Activated T-cell treated with anti-CD3 and anti-CD28 coated beads, Interleukin-2, amount 50 U/mL, for 72 hours (primary cell): Measurements from ENCODE around the gene ZNF821. TPM values are rescaled to one million over a fixed set of nuclear protein-coding genes. Genes with fewer than 3 reads are reported as not detected.
"Not testable (repeated sequence)": the region's sequence is repeated elsewhere in the genome, so short reads cannot be mapped to it uniquely, and the experiment has no call there.

Source experiments
- ATAC-seq, 2 donors: fragments of 150-1000 bp; cut with Tn5 transposase; replicated peaks in 1 of 2; 2 replicates each; pipeline ENCODE4 v1.10.0; 2021; ENCODE audit warnings: moderate library complexity in 2 of 2, mild to moderate bottlenecking in 1 of 2
- DNase-seq, 2 donors: peaks; one replicate each; pipeline ENCODE4 v3.0.0; 2021 to 2022; ENCODE audit warnings: mixed read lengths in 1 of 2
- H3K27ac Mint-ChIP-seq: one replicate; pipeline ENCODE4 v1.8.0; 2022; ENCODE audit warnings: mild to moderate bottlenecking, moderate library complexity, mixed read lengths
- H3K27me3 Mint-ChIP-seq: one replicate; pipeline ENCODE4 v1.8.0; 2022; ENCODE audit warnings: low read depth, mixed read lengths
- H3K36me3 Mint-ChIP-seq, 2 donors: one replicate each; pipeline ENCODE4 v1.8.0; 2022; ENCODE audit warnings: mixed read lengths in 2 of 2, mild to moderate bottlenecking in 1 of 2; ENCODE audit not compliant: insufficient read depth in 2 of 2
- H3K4me1 Mint-ChIP-seq: one replicate; pipeline ENCODE4 v1.8.0; 2022; ENCODE audit warnings: low read depth, mixed read lengths
- H3K4me3 Mint-ChIP-seq, 2 donors: one replicate each; pipeline ENCODE4 v1.8.0; 2022; ENCODE audit warnings: mild to moderate bottlenecking in 2 of 2, mixed read lengths in 2 of 2, moderate library complexity in 2 of 2
- H3K9me3 Mint-ChIP-seq, 2 donors: one replicate each; pipeline ENCODE4 v1.8.0; 2022; ENCODE audit warnings: mixed read lengths in 2 of 2
- total RNA-seq, 2 donors: library from RNA; stranded (reverse); gene quantifications; one replicate each; pipeline ENCODE4 v1.2.3, GENCODE V29; 2022

The ZNF821 gene
- total RNA-seq, 2 donors from 2014 or later: 12.7 to 15.4 TPM

DNA sequence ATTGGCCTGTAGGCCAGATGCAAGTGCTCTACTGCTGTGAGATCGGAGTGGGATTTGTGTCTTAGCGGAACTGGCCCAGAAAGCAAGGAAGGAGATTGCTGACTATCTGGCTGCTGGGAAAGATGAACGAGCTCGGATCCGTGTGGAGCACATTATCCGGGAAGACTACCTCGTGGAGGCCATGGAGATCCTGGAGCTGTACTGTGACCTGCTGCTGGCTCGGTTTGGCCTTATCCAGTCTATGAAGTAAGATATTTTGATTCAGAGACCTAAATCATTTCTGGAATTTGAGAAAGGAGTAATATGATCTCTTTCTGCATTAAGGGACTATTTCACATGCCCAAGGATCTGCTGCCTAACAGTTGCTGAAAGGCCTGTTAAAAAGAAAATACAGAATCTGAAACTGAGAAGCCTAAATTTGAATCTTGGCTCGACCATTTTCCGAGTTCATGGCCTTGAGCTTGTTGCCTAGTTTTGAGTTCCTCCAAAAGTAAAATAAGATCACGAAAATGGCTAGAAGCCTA, 32.5 kb upstream of the ZNF821 start:
- H3K27me3 Mint-ChIP-seq: no peaks in the 10 kb centered on the region
- H3K36me3 Mint-ChIP-seq: peaks cover 26 to 60% of the 10 kb centered on the region in 2 donors
- no peak overlapping the region for H3K27ac Mint-ChIP-seq
- peaks cover 43% of the 10 kb centered on the region for H3K4me1 Mint-ChIP-seq
- no peak overlapping the region for H3K4me3 Mint-ChIP-seq
- DNase-seq (no peak), ATAC-seq (no peak)
- no peaks in the 10 kb centered on the region for H3K9me3 Mint-ChIP-seq

DNA sequence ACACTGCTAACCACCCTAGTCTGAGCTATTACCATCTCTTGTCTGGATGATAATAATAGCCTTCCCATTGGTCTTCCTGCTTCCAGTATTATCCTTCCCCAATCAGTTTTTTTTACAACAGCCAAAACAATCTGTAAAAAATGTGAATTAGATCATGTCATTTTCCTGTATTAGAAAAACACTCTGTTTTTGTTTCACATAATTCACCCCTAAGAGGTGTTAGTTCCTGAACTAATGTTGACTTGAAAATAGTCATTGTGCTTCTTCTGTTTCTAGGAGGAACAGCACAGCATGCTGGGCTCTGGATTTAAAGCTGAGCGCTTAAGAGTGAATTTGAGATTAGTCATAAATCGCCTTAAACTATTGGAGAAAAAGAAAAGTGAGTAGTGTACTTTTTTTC, 31.4 kb upstream of the ZNF821 start:
- Mint-ChIP-seq H3K4me1 (peaks cover 45% of the 10 kb centered on the region), H3K27ac (peak overlapping the region; percentile 95), H3K9me3 (no peaks in the 10 kb centered on the region), H3K4me3 (no peak overlapping the region), H3K27me3 (no peaks in the 10 kb centered on the region), H3K36me3 (peaks cover 20 to 50% of the 10 kb centered on the region in 2 donors)
- ATAC-seq (no peak), DNase-seq (no peak)

DNA sequence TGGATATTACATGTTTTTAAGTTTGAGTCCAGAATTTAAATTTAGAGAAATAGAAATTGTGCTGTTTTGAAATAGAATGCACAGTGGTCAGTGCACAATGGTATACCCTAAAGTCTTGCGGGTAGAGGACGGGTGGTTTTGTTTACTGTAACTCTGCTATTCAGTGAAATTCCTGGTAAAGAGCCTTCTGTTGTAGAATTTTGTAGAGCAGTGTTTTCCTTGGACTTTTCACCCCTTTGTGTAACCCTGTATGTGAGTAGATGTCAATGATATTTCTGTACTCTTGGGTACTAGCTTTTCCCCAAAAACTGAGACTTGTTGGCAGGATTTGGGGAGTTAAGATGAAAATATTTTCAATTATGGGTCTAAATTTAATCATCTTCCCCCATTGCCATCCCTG, 30.8 kb upstream of the ZNF821 start:
- Mint-ChIP-seq H3K4me3 (peak overlapping the region in 1 of 2 donors; percentile 28), H3K27me3 (no peaks in the 10 kb centered on the region), H3K27ac (peak overlapping the region; percentile 95), H3K4me1 (peaks cover 50% of the 10 kb centered on the region), H3K9me3 (no peaks in the 10 kb centered on the region), H3K36me3 (peaks cover 20 to 46% of the 10 kb centered on the region in 2 donors)
- ATAC-seq: no peak
- no peak for DNase-seq

DNA sequence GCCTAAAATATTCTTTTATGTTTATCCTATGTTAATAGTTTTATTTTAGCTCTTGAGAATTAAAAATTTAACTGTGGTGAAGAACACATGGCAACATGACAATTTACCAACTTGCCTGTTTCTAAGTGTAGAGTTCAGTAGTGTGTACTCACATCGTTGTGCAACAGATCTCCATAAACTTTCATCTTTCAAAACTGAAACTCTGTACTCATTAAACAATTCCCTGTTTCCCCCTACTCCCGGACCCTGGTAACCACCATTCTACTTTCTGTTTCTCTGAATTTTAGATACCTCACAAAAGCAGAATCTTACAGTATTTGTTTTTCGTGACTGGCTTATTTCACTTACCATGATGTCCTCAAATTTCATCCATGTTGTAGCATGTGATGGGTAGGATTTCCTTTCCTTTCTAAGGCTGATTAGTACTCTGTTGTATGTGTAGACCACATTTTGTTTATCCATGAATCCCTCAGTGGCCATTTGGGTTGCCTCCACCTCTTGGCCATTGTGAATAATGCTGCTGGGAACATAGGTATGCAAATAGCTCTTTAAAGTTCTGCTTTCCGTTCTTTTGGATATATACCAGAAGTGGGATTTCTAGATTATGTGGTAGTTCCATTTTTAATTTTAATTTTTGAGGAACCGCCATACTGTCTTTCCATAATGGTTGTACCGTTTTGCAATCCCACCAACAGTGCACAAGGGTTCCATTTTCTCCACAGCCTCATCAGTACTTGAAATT, 28.7 kb upstream of the ZNF821 start:
- H3K4me1 Mint-ChIP-seq: peaks cover 71% of the 10 kb centered on the region
- no peak overlapping the region for H3K27ac Mint-ChIP-seq
- no peak for DNase-seq
- H3K27me3 Mint-ChIP-seq: no peaks in the 10 kb centered on the region
- peaks cover 10 to 33% of the 10 kb centered on the region in 2 donors for H3K36me3 Mint-ChIP-seq
- ATAC-seq: no peak
- H3K4me3 Mint-ChIP-seq: no peak overlapping the region
- no peaks in the 10 kb centered on the region for H3K9me3 Mint-ChIP-seq

DNA sequence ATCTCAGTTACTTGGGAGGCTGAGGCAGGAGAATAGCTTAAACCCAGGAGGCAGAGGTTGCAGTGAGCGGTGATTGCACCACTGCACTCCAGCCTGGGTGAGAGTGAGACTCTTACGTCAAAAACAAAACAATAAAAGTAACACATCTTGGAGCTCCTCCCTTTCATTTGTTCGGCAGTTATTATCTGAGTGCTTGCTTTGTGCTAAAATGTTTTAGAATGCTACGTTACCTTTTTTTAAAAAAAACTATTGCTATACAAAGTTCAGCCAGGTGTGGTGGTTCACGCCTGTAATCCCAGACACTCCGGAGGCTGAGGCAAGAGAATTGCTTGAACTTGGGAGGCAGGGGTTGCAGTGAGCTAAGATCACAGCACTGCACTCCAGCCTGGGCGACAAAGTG, 27.1 kb upstream of the ZNF821 start:
- DNase-seq (no peak), ATAC-seq (no peak)
- no peak overlapping the region for H3K27ac Mint-ChIP-seq
- no peaks in the 10 kb centered on the region for H3K27me3 Mint-ChIP-seq
- peaks cover 8 to 22% of the 10 kb centered on the region in 2 donors for H3K36me3 Mint-ChIP-seq
- H3K4me1 Mint-ChIP-seq: peaks cover 78% of the 10 kb centered on the region
- H3K9me3 Mint-ChIP-seq: no peaks in the 10 kb centered on the region
- no peak overlapping the region for H3K4me3 Mint-ChIP-seq

DNA sequence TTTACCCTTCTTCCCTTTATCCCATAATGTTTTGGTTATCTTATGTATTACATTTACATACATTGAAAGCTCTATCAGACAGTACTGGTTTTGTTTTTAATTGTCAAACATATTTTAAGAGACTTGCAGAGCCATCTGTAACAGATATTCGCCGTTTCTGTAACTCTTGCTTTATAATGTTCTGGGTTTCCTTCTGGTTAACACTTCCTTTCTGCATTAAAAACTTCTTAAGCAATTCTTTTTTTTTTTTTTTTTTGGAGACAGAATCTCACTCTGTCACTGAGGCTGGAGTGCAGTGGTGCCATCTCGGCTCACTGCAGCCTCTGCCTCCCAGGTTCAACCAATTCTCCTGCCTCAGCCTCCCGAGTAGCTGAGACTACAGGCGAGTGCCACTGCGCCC, 21.8 kb upstream of the ZNF821 start:
- ATAC-seq, DNase-seq, H3K9me3 Mint-ChIP-seq, H3K27me3 Mint-ChIP-seq: not testable (repeated sequence)
- Mint-ChIP-seq H3K4me1 (peaks cover 86% of the 10 kb centered on the region), H3K27ac (peak overlapping the region; percentile 99), H3K4me3 (peak overlapping the region; percentile 52 to 83), H3K36me3 (peaks cover 0 to 11% of the 10 kb centered on the region in 2 donors)

DNA sequence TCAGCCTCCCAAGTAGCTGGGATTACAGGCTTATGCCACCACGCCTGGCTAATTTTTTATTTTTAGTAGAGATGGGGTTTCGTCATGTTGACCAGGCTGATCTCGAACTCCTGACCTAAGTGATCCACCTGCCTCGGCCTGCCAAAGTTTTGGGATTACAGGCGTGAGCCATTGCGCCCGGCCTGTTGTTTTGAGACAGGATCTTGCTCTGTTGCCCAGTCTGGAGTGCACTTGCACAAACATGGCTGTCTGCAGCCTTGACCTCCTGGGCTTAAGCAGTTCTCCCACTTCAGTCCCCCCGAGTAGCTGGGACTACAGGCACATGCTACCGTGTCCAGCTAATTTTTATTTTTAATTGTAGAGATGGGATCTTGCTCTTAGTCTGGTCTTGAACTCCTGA, 20.3 kb upstream of the ZNF821 start:
- H3K9me3 Mint-ChIP-seq: no peaks in the 10 kb centered on the region
- peaks cover 0 to 11% of the 10 kb centered on the region in 2 donors for H3K36me3 Mint-ChIP-seq
- H3K4me1 Mint-ChIP-seq: peaks cover 91% of the 10 kb centered on the region
- no peak for ATAC-seq
- H3K27me3 Mint-ChIP-seq: no peaks in the 10 kb centered on the region
- no peak overlapping the region for H3K4me3 Mint-ChIP-seq
- peak overlapping the region; percentile 42 for H3K27ac Mint-ChIP-seq
- no peak for DNase-seq

DNA sequence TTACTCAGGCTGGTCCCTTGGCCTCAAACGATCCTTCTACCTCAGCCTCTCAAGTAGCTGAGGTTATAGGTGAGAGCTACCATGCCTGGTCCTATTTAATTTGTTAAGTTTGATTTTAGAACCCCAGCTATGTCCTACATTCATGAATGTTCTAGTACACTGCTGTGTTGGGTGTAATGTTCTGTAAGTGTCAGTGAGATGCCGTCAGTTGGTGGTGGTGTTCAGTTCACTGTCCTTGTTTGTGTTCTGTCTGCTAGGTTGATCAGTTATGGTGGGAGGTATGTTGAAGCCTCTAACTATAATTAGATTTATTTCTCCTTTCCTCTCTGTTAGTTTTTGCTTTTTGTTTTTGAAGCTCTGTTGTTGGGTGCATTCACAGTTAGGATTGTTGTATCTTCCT, 19.6 kb upstream of the ZNF821 start:
- Mint-ChIP-seq H3K4me1 (peaks cover 91% of the 10 kb centered on the region), H3K27me3 (no peaks in the 10 kb centered on the region), H3K36me3 (peaks cover 0 to 11% of the 10 kb centered on the region in 2 donors), H3K27ac (peak overlapping the region; percentile 78), H3K4me3 (no peak overlapping the region), H3K9me3 (no peaks in the 10 kb centered on the region)
- ATAC-seq: no peak
- no peak for DNase-seq

DNA sequence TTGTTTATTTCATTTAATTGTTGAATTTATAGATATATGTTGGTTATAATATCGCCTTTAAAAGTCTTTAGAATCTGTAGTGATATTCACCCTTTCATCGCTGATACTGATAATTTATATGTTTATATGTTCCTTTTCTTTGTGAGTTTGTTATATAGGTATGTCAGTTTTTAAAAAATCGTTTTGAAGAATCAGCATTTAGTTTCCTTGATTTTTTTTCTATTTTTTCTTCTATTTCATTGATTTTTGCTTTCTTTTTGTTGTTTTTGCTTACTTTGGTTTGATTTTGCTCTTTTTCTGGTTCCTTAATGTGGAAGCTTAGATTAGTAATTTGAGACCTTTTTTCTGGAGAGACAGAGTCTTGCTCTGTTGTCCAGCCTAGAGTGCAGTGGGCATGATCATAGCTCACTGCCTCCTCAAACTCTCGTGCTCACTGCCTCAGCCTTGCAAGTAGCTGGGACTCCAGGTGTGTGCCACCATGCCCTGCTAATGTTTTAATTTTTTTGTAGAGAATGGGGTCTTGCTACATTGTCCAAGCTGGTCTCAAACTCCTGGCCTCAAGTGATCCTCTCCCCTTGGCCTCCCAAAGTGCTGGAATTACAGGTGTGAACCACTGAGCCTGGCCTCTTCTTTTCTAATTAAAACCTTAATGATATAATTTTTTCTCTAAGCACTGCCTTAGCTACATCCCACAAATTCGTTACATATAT, 18.8 kb upstream of the ZNF821 start:
- Mint-ChIP-seq H3K4me1 (peaks cover 91% of the 10 kb centered on the region), H3K27ac (peak overlapping the region; percentile 78), H3K36me3 (peaks cover 0 to 9% of the 10 kb centered on the region in 2 donors), H3K4me3 (peak overlapping the region in 1 of 2 donors; percentile 22), H3K9me3 (no peaks in the 10 kb centered on the region), H3K27me3 (no peaks in the 10 kb centered on the region)
- DNase-seq (no peak), ATAC-seq (no peak)

DNA sequence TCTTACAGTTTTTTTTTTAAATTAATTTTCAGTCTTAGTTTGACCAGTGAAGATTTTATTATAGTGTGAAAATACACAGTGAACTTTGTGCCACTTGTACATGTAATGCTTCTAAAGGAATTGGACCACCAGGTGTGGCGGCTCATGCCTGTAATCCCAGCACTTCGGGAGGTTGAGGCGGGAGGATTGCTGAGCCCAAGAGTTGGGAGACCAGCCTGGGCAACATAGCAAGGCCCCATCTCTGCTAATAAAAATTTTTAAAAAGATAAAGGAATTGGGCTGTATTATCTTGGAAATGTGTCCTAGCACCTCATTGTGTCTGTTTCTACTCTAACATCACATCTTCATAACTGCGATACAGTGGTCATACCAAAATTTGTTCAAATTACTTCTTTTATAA, 15.2 kb upstream of the ZNF821 start:
- no peaks in the 10 kb centered on the region for H3K27me3 Mint-ChIP-seq
- peak overlapping the region; percentile 46 to 69 for H3K4me3 Mint-ChIP-seq
- H3K27ac Mint-ChIP-seq: peak overlapping the region; percentile 80
- ATAC-seq: no peak
- H3K36me3 Mint-ChIP-seq: peaks cover 10 to 13% of the 10 kb centered on the region in 2 donors
- no peak for DNase-seq
- H3K9me3 Mint-ChIP-seq: no peaks in the 10 kb centered on the region
- peaks cover 72% of the 10 kb centered on the region for H3K4me1 Mint-ChIP-seq

DNA sequence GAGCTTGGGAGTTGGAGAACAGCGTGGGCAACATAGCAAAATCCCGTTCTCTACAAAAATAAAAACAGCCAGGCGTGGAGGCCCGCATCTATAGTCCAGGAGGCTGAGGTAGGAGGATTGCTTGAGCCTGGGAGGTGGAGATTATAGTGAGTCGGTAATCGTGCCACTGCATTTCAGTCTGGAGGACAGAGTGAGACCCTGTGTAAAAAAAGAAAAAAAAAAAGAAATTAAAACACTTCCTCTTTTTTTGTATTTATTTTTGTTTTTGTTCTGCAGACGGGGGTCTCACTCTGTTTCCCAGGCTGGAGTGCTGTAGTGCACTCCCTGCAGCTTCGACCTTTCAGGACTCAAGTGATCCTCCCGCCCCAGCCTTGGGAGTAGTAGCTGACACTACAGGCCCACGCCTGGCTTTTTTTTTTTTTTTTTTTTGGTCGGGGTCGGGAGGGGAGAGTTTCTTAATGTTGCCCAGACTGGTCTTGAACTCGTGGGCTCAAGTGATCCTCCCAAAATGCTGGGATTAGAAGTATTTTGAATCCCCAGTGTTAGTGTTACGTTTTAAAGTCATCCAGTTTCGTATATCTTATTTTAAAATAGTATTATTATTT, 12.9 kb upstream of the ZNF821 start:
- ATAC-seq (no peak), DNase-seq (no peak)
- H3K36me3 Mint-ChIP-seq: peaks cover 10% of the 10 kb centered on the region in 2 donors
- H3K4me3 Mint-ChIP-seq: peak overlapping the region; percentile 89 to 98
- H3K9me3 Mint-ChIP-seq: no peaks in the 10 kb centered on the region
- peaks cover 59% of the 10 kb centered on the region for H3K4me1 Mint-ChIP-seq
- H3K27ac Mint-ChIP-seq: peak overlapping the region; percentile 87
- H3K27me3 Mint-ChIP-seq: no peaks in the 10 kb centered on the region

DNA sequence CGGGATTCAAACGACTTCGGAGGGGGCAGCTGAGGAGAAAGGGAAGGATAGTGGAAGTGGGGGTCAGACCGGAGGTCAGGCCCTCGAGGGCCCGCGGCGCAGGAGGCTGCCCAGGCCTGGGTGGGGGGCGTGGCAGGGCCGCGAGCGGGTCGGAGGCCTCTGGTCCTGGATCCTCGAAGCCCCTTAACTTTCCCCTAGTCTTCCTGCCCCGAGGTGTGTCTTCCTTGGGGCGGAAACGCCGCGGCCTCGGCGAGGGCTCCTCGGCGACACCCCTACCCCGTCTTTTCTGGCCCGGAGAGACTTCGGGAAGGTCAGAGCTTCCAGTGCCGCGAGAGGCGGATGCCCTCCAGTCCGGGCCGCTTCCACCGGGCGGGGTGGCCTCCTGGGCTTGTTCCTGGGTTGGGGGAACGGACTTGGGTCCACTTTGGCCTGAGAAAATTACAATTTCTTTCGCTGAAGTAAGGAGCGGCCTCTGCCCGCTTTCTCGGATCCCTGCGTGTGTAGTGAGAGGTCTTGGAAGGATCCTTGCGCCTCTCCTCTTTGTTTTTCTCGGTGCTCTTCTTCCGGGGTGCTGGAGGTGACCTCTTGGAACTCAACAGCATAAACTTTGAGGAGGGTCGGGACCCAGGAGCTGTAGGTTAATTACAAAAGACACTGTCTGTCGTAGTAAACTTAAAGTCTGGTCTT, 11.8 kb upstream of the ZNF821 start:
- DNase-seq (no peak), ATAC-seq (peak; percentile 42 to 45)
- H3K4me1 Mint-ChIP-seq: peaks cover 50% of the 10 kb centered on the region
- H3K27me3 Mint-ChIP-seq: no peaks in the 10 kb centered on the region
- peak overlapping the region; percentile 89 to 98 for H3K4me3 Mint-ChIP-seq
- H3K27ac Mint-ChIP-seq: peak overlapping the region; percentile 98
- no peaks in the 10 kb centered on the region for H3K9me3 Mint-ChIP-seq
- peaks cover 10% of the 10 kb centered on the region in 2 donors for H3K36me3 Mint-ChIP-seq
